DMS 273 treated with DMSO at 0.1 percent for 48 hours (cell line): ENCODE measurements around the gene CHD8.
"Not testable (repeated sequence)": the region's sequence is repeated elsewhere in the genome, so short reads cannot be mapped to it uniquely, and the experiment has no call there.

Experiments used
- DNase-seq: peaks from one replicate; lab custom pipeline; 2025; lab: John Stamatoyannopoulos, UW

CHD8 gene

GRCh38 chr14:21455912-21456667 is at the start of gene CHD8:
Gene CHD8 (minus strand): TSS chr14:21456123. CDS start chr14:21431643, 24,480 bp downstream.
- DNase-seq: peak; percentile 99

GRCh38 chr14:21505012-21505553 is 49.2 kb upstream of the CHD8 start:
- no peak for DNase-seq

DNA sequence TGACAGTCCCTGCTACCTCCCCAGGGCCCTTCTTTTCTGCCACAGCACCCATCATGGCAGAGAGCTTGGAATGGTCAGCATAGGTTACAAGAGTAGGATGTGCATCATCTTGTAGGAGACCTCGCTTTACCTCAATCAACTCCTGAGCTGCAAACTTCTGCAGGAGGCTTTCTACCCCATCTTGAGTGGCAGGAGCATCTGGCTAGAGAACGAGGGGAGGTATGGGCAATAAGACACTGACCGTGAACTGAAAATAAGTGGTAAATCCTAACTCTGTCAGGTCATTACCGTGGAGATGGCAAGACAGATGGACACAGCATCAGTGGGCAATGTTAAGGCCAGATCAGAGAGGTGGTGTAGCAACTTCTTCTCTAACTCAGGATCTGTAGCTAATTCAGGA is 47.5 kb upstream of the CHD8 start:
- DNase-seq: no peak

- no peak for DNase-seq
Measured at GRCh38 chr14:21501568-21501967, 45.6 kb upstream of the CHD8 start.

- DNase-seq: no peak
Measured at GRCh38 chr14:21498540-21499526, 42.9 kb upstream of the CHD8 start.

GRCh38 chr14:21496453-21496852 is 40.5 kb upstream of the CHD8 start:
- no peak for DNase-seq

DNA sequence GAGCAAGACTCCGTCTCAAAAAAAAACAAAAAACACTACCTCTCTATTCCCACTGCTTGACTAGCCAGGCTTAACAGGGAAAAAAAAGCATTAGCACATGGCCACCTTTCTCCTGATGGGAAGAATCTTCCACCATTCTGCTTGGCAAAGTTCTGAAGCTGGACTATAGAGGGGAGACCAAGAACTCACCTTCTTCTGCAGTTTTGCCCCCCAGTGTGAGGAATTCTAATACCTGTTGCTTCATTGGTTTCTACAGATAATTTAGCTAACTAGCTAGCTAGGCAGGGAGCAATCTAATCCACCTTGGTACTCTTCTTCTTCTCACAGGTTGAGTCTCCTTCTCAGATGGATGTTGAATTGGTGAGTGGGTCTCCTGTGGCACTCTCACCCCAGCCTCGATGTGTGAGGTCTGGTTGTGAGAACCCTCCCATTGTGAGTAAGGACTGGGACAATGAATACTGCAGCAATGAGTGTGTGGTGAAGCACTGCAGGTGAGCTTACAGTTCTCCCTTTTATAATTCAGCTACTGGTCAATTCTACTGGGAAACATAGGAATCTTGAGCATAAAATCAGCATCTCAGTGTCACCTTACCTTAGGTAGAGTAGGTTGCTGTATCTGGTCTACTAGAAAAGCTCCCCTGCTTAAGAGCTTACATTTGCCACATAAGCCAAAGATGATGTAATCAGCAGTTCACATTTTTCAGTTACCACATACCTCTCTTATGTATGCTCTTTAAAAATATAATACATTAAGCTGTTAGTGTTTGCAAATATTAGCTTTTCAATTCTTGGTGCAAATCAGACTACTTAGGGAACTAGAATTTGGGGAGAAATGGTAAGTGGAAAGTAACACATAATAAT is 39.2 kb upstream of the CHD8 start:
- DNase-seq: no peak

DNA sequence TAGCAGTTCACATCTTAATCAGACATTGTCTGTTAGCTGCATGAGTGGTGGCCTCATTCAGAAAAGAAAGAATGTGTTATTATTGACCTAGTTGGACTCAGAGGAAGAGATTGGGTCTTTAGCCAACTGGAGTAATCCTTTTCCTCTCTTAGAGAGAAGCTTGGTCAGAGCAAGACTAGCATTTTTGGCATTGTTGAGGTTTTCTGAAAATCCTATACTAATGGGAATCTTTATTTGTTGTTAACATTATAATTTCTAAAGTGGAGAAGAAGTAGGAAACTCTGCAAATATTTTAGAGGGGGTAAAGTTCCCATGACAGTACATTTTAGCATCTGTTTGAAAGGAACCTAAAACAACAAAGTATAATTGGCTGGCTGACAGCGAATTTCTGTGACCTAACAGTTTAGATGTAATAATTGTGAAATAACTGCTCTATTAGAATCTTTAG is 30.7 kb upstream of the CHD8 start:
- no peak for DNase-seq

GRCh38 chr14:21476925-21477681 is 21.2 kb upstream of the CHD8 start, which contains the start of the genes RAB2B and TOX4:
Gene RAB2B (minus strand): TSS chr14:21476959. CDS start chr14:21476872, 87 bp downstream.
Gene TOX4 (plus strand): TSS chr14:21477195. CDS start chr14:21477279, 84 bp downstream.
- DNase-seq: peak; percentile 97

DNA sequence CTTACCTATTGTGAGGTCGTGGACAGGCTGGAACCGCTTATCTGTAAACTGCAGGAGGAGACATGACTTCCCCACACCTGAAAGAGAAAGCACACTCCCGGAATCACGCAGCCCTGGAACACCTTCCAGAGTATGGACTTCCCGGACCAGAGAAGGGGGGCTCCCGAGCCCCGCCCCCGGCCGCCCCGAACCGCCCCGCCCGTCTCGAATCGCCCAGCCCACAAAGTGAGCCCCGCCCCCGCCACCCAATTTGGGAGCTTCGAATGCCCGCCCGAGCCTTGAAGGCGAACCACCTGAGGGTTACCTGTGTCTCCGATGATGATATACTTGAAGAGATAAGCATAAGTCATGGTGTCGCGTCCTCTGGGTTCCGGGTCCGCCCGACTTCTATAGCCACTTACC is 20.6 kb upstream of the CHD8 start:
- no peak for DNase-seq

GRCh38 chr14:21475767-21476522 is 20.0 kb upstream of the CHD8 start:
- DNase-seq: no peak

DNA sequence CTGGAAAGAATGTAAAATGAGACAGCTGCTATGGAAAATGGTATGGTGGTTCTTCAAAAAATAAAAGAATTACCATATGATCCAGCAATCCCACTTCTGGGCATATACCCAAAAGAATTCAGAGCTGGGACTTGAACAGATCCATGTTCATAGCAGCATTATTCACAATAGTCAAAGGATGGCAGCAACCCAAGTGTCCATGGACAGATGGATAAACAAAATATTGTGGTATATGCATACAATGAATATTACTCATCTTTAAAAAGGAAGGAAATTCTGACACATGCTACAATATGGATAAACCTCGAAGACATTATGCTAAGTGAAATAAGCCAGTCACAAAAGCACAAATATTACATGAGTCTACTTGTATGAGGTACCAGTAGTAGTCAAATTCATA is 11.7 kb upstream of the CHD8 start:
- DNase-seq: no peak

DNA sequence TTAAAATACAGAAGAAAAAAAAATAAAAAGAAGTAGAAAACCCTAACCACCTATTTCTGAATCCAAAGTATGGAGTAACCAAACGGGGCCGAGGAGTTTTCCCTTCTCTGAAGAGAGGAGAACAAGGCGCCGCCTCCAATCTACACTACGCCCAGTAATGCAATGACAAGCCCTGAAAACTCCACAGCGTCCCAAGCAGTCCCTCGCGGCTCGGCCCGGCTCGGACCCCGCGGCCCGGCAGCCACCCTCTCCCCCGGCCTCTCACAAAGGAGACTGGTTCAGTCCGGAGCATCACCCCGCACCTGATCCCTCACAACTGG is 371 bp downstream of the CHD8 start:
- DNase-seq: no peak

GRCh38 chr14:21454843-21455544 is 929 bp downstream of the CHD8 start:
- DNase-seq: no peak

- DNase-seq: no peak
Measured at GRCh38 chr14:21449899-21450216, 6.1 kb downstream of the CHD8 start.

DNA sequence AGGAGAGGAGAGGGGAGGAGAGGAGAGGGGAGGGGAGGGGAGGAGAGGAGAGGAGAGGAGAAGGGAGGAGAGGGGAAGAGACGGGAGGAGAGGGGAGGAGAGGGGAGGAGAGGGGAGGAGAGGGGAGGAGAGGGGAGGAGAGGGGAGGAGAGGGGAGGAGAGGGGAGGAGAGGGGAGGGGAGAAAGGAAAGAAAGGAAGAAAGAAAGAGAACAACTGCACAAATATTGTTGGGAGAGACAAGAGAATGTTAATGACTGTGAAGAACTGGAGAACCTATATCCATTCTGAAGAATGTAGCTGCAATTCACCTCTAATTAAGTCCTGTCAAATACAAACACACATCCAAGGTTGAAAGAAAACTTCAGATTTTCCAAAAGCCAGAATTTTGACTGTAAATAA is 13.3 kb downstream of the CHD8 start:
- not testable (repeated sequence) for DNase-seq

DNA sequence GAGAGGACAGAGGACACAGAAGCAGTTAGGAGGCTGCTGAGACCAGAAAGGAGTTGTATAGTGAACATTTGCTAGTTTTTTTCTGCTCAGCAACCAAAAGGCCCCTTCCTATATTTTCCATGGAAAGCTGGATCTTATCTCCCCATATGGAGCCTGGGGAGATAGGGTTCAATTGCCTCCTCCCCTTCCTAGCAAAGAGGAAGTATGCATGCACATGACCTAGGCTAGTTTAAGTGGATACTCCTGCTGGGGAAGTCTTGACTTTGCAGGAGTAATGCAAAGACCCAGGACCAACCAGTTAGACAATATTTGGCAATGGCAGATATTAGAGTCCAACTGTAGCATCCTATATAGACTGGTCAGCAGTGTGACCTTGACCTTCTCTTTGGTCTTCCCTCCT is 15.1 kb downstream of the CHD8 start:
- no peak for DNase-seq

- DNase-seq: peak; percentile 95
Measured at GRCh38 chr14:21437063-21437901, 18.6 kb downstream of the CHD8 start.
